ENCODE measurements around the gene PNKP. TPM values are rescaled to one million over a fixed set of nuclear protein-coding genes. Genes with fewer than 3 reads are reported as not detected.

The PNKP gene
- total RNA-seq, 1 donor from 2014 or later: 76.4 TPM

- Mint-ChIP-seq H3K36me3 (ENCODE audit: unreplicated experiment) (peaks cover 33% of the 10 kb centered on the region), H3K4me1 (ENCODE audit: unreplicated experiment) (no peaks in the 10 kb centered on the region), H3K27me3 (ENCODE audit: unreplicated experiment) (no peaks in the 10 kb centered on the region), H3K4me3 (ENCODE audit: unreplicated experiment) (no peak overlapping the region), H3K27ac (ENCODE audit: unreplicated experiment) (no peak overlapping the region), H3K9me3 (ENCODE audit: unreplicated experiment) (no peaks in the 10 kb centered on the region)
- TF ChIP-seq, protein P1, sequence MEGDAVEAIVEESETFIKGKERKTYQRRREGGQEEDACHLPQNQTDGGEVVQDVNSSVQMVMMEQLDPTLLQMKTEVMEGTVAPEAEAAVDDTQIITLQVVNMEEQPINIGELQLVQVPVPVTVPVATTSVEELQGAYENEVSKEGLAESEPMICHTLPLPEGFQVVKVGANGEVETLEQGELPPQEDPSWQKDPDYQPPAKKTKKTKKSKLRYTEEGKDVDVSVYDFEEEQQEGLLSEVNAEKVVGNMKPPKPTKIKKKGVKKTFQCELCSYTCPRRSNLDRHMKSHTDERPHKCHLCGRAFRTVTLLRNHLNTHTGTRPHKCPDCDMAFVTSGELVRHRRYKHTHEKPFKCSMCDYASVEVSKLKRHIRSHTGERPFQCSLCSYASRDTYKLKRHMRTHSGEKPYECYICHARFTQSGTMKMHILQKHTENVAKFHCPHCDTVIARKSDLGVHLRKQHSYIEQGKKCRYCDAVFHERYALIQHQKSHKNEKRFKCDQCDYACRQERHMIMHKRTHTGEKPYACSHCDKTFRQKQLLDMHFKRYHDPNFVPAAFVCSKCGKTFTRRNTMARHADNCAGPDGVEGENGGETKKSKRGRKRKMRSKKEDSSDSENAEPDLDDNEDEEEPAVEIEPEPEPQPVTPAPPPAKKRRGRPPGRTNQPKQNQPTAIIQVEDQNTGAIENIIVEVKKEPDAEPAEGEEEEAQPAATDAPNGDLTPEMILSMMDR (IDR thresholded peaks at IDR 0.05): no peak
- DNase-seq (ENCODE audit: extremely low spot score, unreplicated experiment): no peak
These were observed 33.8 kb downstream of the PNKP start for GRCh38 chr19:49833599-49833998.

DNA sequence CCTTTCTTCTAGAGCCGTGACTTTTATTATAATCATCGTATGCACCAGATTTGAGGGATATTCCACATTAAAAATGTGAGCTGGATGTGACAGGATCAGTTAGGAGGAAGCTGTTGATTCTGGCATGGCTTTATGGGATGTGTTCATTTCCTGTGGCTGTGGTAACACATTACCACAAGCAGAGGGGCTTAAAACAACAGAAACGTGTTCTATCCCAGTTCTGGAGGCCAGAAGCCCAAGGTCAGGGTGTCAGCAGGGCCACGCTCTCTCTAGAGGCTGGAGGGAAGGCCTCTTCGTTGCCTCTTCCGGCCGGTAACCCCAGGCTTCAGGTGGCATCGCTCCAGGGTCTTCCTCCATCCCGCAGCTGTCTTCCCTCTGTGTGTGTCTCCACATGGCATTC is 34.8 kb downstream of the PNKP start:
- no peak for DNase-seq (ENCODE audit: extremely low spot score, unreplicated experiment)
- H3K36me3 Mint-ChIP-seq (ENCODE audit: unreplicated experiment): peaks cover 27% of the 10 kb centered on the region
- no peaks in the 10 kb centered on the region for H3K9me3 Mint-ChIP-seq (ENCODE audit: unreplicated experiment)
- H3K4me3 Mint-ChIP-seq (ENCODE audit: unreplicated experiment): no peak overlapping the region
- no peaks in the 10 kb centered on the region for H3K27me3 Mint-ChIP-seq (ENCODE audit: unreplicated experiment)
- no peak overlapping the region for H3K27ac Mint-ChIP-seq (ENCODE audit: unreplicated experiment)
- TF ChIP-seq, protein P1 (IDR thresholded peaks at IDR 0.05): no peak
- H3K4me1 Mint-ChIP-seq (ENCODE audit: unreplicated experiment): no peaks in the 10 kb centered on the region

- TF ChIP-seq, protein P1 (IDR thresholded peaks at IDR 0.05): no peak
- Mint-ChIP-seq H3K36me3 (ENCODE audit: unreplicated experiment) (peaks cover 26% of the 10 kb centered on the region), H3K9me3 (ENCODE audit: unreplicated experiment) (no peaks in the 10 kb centered on the region), H3K4me3 (ENCODE audit: unreplicated experiment) (no peak overlapping the region), H3K4me1 (ENCODE audit: unreplicated experiment) (no peaks in the 10 kb centered on the region), H3K27me3 (ENCODE audit: unreplicated experiment) (no peaks in the 10 kb centered on the region), H3K27ac (ENCODE audit: unreplicated experiment) (no peak overlapping the region)
- DNase-seq (ENCODE audit: extremely low spot score, unreplicated experiment): no peak
These were observed 35.8 kb downstream of the PNKP start for GRCh38 chr19:49831592-49831991.

DNA sequence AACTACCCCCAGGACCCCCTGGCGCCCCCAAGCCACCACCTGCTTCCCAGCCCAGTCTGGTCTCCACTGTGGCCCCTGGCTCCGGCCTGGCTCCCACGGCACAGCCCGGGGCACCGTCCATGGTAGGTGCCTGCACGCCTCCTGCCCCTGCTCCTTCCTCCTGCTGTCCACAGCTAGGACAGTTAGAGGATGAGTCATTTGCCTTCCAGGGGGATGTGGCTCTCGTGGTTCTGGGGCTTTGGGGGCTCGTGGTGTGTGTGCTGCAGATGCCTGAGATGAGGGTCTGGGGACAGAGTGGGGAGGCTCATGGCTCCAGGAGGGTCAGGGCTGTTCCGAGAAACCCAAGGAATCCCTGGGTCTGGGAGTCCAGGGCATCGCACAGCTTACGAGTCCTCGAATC is 36.6 kb downstream of the PNKP start:
- Mint-ChIP-seq H3K9me3 (ENCODE audit: unreplicated experiment) (no peaks in the 10 kb centered on the region), H3K4me1 (ENCODE audit: unreplicated experiment) (no peaks in the 10 kb centered on the region), H3K27me3 (ENCODE audit: unreplicated experiment) (no peaks in the 10 kb centered on the region), H3K27ac (ENCODE audit: unreplicated experiment) (no peak overlapping the region), H3K36me3 (ENCODE audit: unreplicated experiment) (peaks cover 28% of the 10 kb centered on the region), H3K4me3 (ENCODE audit: unreplicated experiment) (no peak overlapping the region)
- DNase-seq (ENCODE audit: extremely low spot score, unreplicated experiment): no peak
- TF ChIP-seq, protein P1 (IDR thresholded peaks at IDR 0.05): no peak

DNA sequence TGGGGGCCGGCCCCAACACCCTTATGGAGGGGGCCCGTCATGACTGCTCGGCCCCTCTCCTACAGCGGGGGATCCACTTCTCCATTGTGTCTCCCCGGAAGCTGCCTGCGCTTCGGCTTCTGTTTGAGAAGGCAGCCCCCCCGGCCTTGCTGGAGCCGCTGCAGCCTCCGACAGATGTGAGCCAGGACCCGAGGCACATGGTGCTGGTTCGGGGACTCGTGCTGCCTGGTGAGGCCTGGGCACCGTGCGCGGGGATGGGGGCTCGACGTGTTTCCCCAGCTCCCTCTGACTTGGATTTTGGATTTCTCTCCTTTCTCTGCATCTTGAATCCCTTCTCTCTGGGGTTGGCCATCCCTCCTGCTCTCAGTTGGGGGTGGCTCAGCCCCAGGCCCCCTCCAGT is 37.7 kb downstream of the PNKP start:
- Mint-ChIP-seq H3K4me1 (ENCODE audit: unreplicated experiment) (no peaks in the 10 kb centered on the region), H3K27ac (ENCODE audit: unreplicated experiment) (no peak overlapping the region), H3K27me3 (ENCODE audit: unreplicated experiment) (no peaks in the 10 kb centered on the region), H3K36me3 (ENCODE audit: unreplicated experiment) (peaks cover 24% of the 10 kb centered on the region), H3K9me3 (ENCODE audit: unreplicated experiment) (no peaks in the 10 kb centered on the region), H3K4me3 (ENCODE audit: unreplicated experiment) (no peak overlapping the region)
- TF ChIP-seq, protein P1 (IDR thresholded peaks at IDR 0.05): no peak
- no peak for DNase-seq (ENCODE audit: extremely low spot score, unreplicated experiment)
